Myocyte (in vitro differentiated cells): ENCODE measurements around the gene LNPEP. TPM values are rescaled to one million over a fixed set of nuclear protein-coding genes. Genes with fewer than 3 reads are reported as not detected.
"Not testable (repeated sequence)": the region's sequence is repeated elsewhere in the genome, so short reads cannot be mapped to it uniquely, and the experiment has no call there.

Experiments
- DNase-seq: peaks from one replicate; pipeline ENCODE4 v3.0.0-alpha.2; 2012; ENCODE audit warnings: low read depth
- total RNA-seq: library from RNA; depleted of rRNA; stranded (reverse); fragments of >200 nt; gene quantifications from 2 replicates; pipeline ENCODE4 v1.2.3, GENCODE V29; 2014

Gene LNPEP
- total RNA-seq, 1 donor from 2014 or later: 40.5 TPM

GRCh38 chr5:96928931-96929708, 6.8 kb upstream of the LNPEP start:
- DNase-seq: no peak

DNA sequence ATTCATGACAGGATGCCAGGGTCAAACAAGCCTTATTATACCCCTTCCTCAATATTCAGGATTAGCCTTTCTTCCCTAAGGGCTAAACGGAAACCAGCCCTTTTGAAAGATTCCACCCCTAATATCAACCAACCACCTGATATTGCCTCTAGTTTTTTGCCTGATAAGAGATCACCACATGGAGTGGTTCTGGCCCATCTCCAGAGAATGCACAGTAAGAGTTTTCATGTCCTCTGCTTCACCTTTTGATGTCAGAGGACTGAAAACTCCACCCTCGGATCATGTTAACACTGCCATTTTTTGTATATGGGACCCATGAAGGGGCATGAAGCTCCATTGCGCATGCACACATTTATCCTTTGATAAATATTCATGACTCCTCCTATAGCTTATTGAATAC, 5.8 kb upstream of the LNPEP start:
- DNase-seq: no peak

- no peak for DNase-seq
Measured at GRCh38 chr5:96930589-96930988, 5.3 kb upstream of the LNPEP start.

- DNase-seq: not testable (repeated sequence)
Measured at GRCh38 chr5:96931037-96931436, 4.8 kb upstream of the LNPEP start.

GRCh38 chr5:96931605-96932004, 4.3 kb upstream of the LNPEP start:
- DNase-seq: no peak

DNA sequence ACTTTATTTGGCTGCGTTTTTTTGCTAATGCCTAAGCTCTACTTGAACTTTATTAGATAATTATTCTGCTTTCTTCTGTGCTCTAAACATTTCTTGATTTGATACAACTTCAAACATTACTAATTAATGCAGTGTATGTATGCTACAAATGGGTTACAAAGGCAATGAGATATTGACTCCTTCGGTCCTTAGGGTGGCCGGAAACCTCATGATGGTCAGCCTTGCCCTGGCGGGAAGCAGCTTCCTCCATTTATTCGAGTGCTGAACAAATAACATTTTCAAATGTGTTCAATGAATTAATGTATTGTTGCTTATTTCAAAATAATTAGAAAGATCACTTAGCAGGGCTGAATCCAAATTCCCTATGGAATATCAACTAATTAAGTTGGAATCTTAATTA, 3.9 kb upstream of the LNPEP start:
- DNase-seq: no peak

- DNase-seq: no peak
Measured at GRCh38 chr5:96933764-96934707, 1.8 kb upstream of the LNPEP start.

GRCh38 chr5:96934708-96935558, 947 bp upstream of the LNPEP start:
- peak; percentile 97 for DNase-seq

DNA sequence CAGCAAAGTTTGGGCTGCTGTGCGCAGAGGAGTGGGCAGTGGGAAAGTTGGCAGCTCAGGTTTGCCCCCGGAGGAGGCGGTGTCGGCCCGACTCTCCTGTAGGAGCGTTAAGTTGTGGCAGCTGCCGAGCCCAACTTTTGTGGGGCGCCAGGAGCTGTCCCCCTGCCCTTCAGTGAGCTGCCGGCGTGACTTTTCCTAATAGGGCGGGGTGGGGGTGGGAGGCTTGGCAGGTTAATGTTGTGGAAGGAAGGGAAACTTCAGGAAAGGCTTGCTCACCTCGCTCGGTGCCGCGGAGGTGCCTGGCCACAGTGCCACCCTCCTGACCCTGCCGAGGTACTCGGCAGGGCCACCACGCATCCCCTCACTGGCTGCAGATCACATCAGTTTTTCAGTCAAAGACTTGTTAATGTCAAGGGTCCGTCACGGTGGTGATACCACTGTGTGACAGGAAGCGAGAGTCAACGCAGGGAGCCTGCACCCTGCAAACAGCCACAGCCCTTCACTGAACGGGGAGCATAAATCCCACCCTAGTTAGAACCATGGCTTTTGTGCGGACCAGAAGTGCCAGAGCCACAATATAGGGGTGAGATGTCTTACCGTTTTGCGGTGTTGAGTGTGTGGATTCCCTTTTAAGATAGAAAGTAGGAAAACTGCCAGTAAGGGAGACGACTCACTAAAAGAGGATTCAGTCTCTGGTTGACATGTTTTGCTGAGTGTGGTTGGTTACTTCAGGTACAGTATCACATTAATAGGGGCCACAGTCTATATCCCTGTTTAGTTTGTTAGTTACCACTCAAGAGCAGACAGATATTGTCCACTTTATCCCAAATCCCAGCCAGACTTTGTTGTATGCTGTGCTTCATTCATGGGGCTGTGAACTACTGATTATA, 796 bp downstream of the LNPEP start:
- DNase-seq: peak; percentile 33

DNA sequence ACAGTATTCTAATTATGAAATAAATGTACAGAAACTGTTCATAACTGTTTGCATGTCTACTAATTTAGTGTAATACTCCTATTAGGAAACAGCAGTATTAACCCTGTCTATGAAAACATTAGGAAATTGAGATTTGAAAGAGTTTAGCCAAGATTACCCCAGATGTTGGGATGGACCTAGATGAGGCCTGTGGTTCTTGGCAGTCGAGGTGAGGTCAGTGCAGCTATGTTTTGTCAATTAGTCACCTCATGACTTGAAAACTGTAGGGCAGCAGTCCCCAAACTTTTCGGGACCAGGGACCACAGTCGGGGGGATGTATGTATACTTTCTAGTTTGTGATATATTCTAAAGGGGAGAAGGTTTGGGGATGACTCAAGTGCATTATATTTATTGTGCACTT, 4.7 kb downstream of the LNPEP start:
- DNase-seq: peak; percentile 7

DNA sequence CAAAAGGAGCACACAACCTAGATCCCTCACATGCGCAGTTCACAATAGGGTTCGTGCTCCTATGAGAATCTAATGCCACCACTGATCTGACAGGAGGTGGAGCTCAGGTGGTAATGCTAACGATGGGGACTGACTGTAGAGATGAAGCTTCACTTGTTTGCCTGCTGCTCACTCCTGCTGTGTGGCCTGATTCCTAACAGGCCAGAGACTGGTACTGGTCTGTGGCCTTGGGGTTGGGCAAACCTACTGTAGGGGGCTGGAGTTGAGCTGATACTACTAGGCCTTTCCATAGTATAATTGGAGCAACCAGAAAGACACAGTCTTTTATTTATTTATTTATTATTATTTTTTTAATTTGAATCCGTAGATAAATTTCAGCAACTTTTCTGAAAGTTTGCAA, 5.3 kb downstream of the LNPEP start:
- DNase-seq: no peak

DNA sequence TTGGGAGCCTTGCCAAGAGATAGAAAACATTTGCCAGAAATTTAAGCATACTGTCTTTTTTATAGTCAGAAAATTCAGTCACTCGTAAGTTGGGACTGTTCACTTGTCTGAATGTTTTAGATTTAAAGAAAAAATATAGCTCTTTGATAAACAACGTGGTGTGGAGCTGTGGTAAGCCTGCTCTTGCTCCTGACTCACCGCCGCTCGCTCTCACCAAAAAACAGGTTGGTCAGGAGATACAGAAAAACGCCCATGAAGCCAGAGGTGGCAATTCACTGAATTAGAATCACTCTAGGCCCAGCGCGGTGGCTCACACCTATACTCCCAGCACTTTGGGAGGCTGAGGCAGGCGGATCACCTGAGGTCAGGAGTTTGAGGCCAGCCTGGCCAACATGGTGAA, 6.2 kb downstream of the LNPEP start:
- no peak for DNase-seq

- DNase-seq: no peak
Measured at GRCh38 chr5:96942911-96943310, 7.0 kb downstream of the LNPEP start.

- no peak for DNase-seq
Measured at GRCh38 chr5:96943799-96944198, 7.9 kb downstream of the LNPEP start.

DNA sequence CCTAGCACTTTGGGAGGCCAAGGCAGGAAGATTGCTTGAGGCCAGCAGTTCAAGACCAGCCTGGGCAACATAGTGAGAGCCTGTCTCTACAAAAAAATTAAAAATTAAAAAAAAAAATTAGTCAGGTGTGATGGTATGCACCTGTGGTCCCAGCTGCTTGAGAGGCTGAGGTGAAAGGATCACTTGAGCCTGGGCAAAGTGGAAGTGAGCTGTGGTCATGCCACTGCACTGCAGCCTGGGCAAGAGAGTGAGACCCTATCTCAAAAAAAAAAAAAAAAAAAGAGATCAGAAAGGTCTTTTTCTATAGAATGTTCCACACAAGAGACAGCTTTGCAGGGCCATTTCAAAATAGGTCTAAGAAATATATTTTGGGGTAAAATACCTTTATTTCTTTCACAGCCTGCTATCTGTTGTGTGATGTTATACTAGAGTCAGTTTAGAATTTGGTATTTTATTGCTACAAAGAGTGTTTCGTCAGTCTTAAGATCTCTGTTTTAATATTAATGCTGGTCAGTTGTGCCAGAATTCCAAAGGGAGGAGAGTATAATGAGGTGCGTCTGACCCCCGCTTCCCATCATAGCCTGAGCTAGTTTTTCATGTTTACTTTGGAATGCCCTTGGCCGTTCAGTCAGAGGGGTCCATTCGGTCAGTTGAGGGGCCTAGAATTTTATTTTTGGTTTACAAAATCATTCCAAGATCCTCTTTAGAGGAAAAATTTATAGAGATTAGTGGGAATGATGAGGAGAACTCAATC, 9.4 kb downstream of the LNPEP start:
- no peak for DNase-seq

DNA sequence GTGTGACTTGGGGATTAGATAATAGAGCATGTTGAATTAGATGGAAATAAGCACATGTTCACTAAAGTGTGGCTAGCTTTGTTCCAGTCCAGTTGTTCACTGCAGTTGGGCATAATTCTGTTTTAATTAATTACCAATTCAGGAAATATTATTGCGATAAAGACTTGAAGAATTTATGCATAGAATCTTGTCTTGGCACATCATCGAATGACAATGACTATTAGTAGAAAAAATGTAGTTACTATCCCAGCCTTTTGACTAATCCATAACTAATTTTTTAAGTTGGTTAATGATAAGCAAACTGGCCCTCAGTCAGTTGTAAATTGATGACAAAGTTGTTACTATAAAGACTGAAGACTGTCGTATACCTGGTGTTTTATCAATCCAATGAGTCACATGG, 10.5 kb downstream of the LNPEP start:
- no peak for DNase-seq

GRCh38 chr5:96952118-96952750, 16.4 kb downstream of the LNPEP start:
- DNase-seq: peak; percentile 75

DNA sequence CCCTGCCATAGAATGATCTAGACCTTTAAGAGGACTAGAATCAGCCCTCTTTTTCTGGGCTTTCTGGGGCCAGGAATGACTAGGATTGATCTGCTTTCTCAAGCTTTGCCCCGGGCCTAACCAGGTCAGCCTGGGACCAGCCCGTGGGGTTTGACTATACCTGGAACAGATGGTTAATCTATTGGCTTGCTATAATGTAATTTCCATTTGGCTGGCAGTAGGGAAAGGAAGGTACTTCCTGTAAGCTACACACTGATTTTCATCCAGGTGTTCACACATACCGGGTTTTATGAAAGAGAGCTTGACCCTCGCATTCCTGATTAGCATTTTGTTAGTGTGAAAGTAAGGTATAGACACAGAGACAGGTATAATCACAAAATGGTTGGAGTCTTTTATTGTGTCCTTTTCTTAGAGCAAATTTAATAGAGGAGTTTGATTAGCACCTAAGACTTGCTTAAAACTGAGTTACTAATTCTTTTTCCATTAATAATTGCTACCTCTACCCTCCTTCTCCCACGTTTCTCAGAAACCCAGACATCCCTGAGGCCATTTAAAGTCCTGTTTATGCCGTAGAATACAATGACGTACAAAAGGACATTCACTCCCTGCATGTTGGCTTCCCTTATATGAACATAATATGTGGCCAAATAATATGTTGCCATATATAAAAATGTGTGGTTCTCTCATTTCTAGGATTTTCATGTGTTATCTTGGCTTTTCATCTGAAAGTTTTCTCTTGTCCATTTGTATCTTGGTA, 17.3 kb downstream of the LNPEP start:
- DNase-seq: no peak
